Keratinocyte (primary cell): ENCODE data around the gene DCXR. TPM values are rescaled to one million over a fixed set of nuclear protein-coding genes. Genes with fewer than 3 reads are reported as not detected.

Experiments
- DNase-seq: peaks from one replicate; pipeline ENCODE4 v3.0.0-alpha.2; 2011; ENCODE audit warnings: low read depth, missing footprints, low spot score
- FAIRE-seq: peaks from 2 replicates; lab custom pipeline; 2011; peaks lifted over from hg19 to GRCh38; lab: Jason Lieb, UNC
- H2AFZ ChIP-seq: 2 replicates; pipeline ENCODE4 v1.6.0; 2012; ENCODE audit warnings: low read length, control low read depth, inconsistent platforms; ENCODE audit not compliant: control insufficient read depth
- H3K27ac ChIP-seq: 2 replicates; pipeline ENCODE4 v1.5.1; 2011; ENCODE audit warnings: low read length; ENCODE audit not compliant: control insufficient read depth, insufficient read depth
- H3K27me3 ChIP-seq: 3 replicates; pipeline ENCODE4 v1.6.0; 2011; ENCODE audit warnings: low read length; ENCODE audit not compliant: control insufficient read depth, insufficient read depth; ENCODE audit errors: extremely low read depth
- H3K36me3 ChIP-seq, 2 experiments: 2 replicates in 1 of 2; 3 replicates in 1 of 2; pipeline ENCODE4 v1.5.1; 2011; ENCODE audit warnings: low read length in 2 of 2, mild to moderate bottlenecking in 1 of 2; ENCODE audit not compliant: control insufficient read depth in 2 of 2, insufficient read depth in 2 of 2; ENCODE audit errors: extremely low read depth in 1 of 2
- H3K4me1 ChIP-seq: 3 replicates; pipeline ENCODE4 v1.5.1; 2011; ENCODE audit warnings: low read length; ENCODE audit not compliant: control insufficient read depth, insufficient read depth; ENCODE audit errors: extremely low read depth
- H3K4me2 ChIP-seq: 3 replicates; pipeline ENCODE4 v1.6.0; 2011; ENCODE audit warnings: low read depth, low read length; ENCODE audit not compliant: control insufficient read depth, insufficient read depth; ENCODE audit errors: extremely low read depth
- H3K4me3 ChIP-seq, 3 experiments: fragments of 200-600 bp in 1 of 3; sonication (generic) in 1 of 3; 2 replicates in 2 of 3; 3 replicates in 1 of 3; pipeline ENCODE4 v1.5.1; 2011 to 2016; ENCODE audit warnings: low read length in 3 of 3, mild to moderate bottlenecking in 3 of 3, control low read depth in 2 of 3, inconsistent platforms in 1 of 3, low read depth in 1 of 3, mixed read lengths in 1 of 3, mixed run types in 1 of 3, moderate library complexity in 1 of 3; ENCODE audit not compliant: control insufficient read depth in 2 of 3, insufficient read depth in 2 of 3; ENCODE audit errors: extremely low read depth in 1 of 3
- H3K79me2 ChIP-seq: 2 replicates; pipeline ENCODE4 v1.6.0; 2012; ENCODE audit warnings: low read length; ENCODE audit not compliant: control insufficient read depth, insufficient read depth
- H3K9ac ChIP-seq: 3 replicates; pipeline ENCODE4 v1.6.0; 2011; ENCODE audit warnings: low read length; ENCODE audit not compliant: control insufficient read depth, insufficient read depth; ENCODE audit errors: extremely low read depth
- H3K9me1 ChIP-seq: 3 replicates; pipeline ENCODE4 v1.6.0; 2011; ENCODE audit warnings: low read length; ENCODE audit not compliant: control insufficient read depth, insufficient read depth; ENCODE audit errors: extremely low read depth
- H3K9me3 ChIP-seq: 2 replicates; pipeline ENCODE4 v1.5.1; 2012; ENCODE audit warnings: low read depth, low read length; ENCODE audit not compliant: control insufficient read depth
- H4K20me1 ChIP-seq: 3 replicates; pipeline ENCODE4 v1.6.0; 2011; ENCODE audit warnings: low read length; ENCODE audit not compliant: control insufficient read depth, insufficient read depth; ENCODE audit errors: extremely low read depth
- CTCF ChIP-seq, 3 experiments: IDR thresholded peaks in 1 of 3; conservative IDR thresholded peaks in 1 of 3; optimal IDR thresholded peaks in 1 of 3; 2 replicates in 2 of 3; 3 replicates in 1 of 3; pipeline versions ENCODE3 to v1.5.1; 2011; ENCODE audit warnings: low read length in 3 of 3, mild to moderate bottlenecking in 3 of 3, moderate library complexity in 2 of 3, control low read depth in 1 of 3, inconsistent platforms in 1 of 3; ENCODE audit not compliant: insufficient read depth in 2 of 3; ENCODE audit errors: extremely low read depth in 1 of 3
- EZH2 ChIP-seq: IDR thresholded peaks from one replicate; pipeline ENCODE4 v1.6.1; 2012; ENCODE audit warnings: inconsistent platforms, mild to moderate bottlenecking, low read length, moderate library complexity
- dilution Hi-C: fragments of 300-500 bp; cut with MboI; formaldehyde crosslinking; loops from one replicate; pipeline ENCODE4 v1.7.0; 2020; ENCODE audit warnings: low sequenced_read_pairs; ENCODE audit not compliant: extremely low pct_ligation_motif_present
- polyA plus RNA-seq, 5 experiments: library from polyadenylated mRNA; depleted of rRNA in 3 of 5; stranded (reverse) in 3 of 5; stranded (forward) in 1 of 5; unstranded in 1 of 5; fragments of >200 nt; gene quantifications; 1 replicate in 1 of 5; 2 replicates in 3 of 5; 3 replicates in 1 of 5; pipeline versions ENCODE4 v1.2.1 to v1.2.3, GENCODE V29; 2011 to 2012; ENCODE audit warnings: missing spikeins in 2 of 5, low read depth in 1 of 5, low replicate concordance in 1 of 5

Gene DCXR
- polyA plus RNA-seq, 1 donor (not counting 4 experiments of a cell fraction or from before 2014, with no cell fraction given): 45.4 TPM

- peaks cover 24 to 30% of the 10 kb centered on the region in 2 experiments for H3K36me3 ChIP-seq
- no peak overlapping the region for H3K27ac ChIP-seq
- H3K4me3 ChIP-seq: no peak overlapping the region
- no peak overlapping the region for H2AFZ ChIP-seq
- no peaks in the 10 kb centered on the region for H3K79me2 ChIP-seq
- no peaks in the 10 kb centered on the region for H3K27me3 ChIP-seq
- H3K9ac ChIP-seq: no peak overlapping the region
- no peak for FAIRE-seq
- dilution Hi-C loops: no loop called here
- no peaks in the 10 kb centered on the region for H3K4me1 ChIP-seq
- TF ChIP-seq CTCF (optimal IDR thresholded peaks at IDR 0.05 in 1 of 3, IDR thresholded peaks at IDR 0.05 in 1 of 3, conservative IDR thresholded peaks at IDR 0.05 in 1 of 3; ENCODE audit: extremely low read depth in 1 of 3, insufficient read depth in 2 of 3, low read length in 3 of 3): no peak
- TF ChIP-seq EZH2: no peak
- peaks cover 10% of the 10 kb centered on the region for H4K20me1 ChIP-seq
- H3K9me3 ChIP-seq: no peaks in the 10 kb centered on the region
- H3K4me2 ChIP-seq: no peak overlapping the region
- no peaks in the 10 kb centered on the region for H3K9me1 ChIP-seq
- no peak for DNase-seq
Observed at GRCh38 chr17:82076785-82077591, 39.5 kb upstream of the DCXR start.

DNA sequence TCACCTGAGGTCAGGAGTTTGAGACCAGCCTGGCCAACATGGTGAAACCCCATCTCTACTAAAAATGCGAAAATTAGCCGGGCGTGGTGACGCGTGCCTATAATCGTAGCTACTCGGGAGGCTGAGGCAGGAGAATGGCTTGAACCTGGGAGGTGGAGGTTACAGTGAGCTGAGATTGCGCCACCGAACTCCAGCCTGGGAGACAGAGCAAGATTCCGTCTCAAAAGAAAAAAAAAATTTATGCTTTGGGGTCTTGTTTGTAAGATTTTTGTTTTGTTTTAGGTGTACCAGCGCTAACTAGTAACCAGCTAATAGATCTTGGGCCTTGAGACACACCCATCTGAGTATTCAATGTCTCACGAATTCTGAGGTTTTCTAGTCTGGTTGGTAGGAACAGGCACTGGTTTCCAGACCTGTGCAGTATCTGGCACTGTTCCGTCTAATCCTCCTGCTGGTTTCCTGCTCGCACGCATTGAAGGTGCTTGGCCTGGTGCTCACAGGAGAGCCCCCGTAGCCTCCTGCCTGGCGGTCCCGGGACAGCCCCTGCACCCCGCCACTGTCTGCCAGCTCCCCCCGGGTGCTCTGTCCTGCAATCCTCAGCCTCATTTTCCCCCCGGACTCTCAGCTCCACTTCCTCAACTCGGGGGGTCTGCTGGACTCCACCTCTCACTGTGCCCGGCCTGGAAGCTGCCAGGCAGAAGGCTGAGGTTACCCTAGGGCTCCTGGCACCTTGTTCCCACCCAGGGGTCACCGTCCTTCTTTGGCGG, 38.7 kb upstream of the DCXR start:
- Histone ChIP-seq H3K4me3 (no peak overlapping the region), H3K9me1 (no peaks in the 10 kb centered on the region), H3K36me3 (peaks cover 21 to 25% of the 10 kb centered on the region in 2 experiments), H3K27ac (no peak overlapping the region), H3K4me2 (no peak overlapping the region), H3K4me1 (no peaks in the 10 kb centered on the region), H3K9me3 (no peaks in the 10 kb centered on the region), H2AFZ (no peak overlapping the region), H3K27me3 (no peaks in the 10 kb centered on the region), H3K79me2 (no peaks in the 10 kb centered on the region), H3K9ac (no peak overlapping the region), H4K20me1 (peaks cover 7% of the 10 kb centered on the region)
- DNase-seq: no peak
- FAIRE-seq: no peak
- dilution Hi-C loops: no loop called here
- no peak for TF ChIP-seq EZH2
- no peak for TF ChIP-seq CTCF (optimal IDR thresholded peaks at IDR 0.05 in 1 of 3, IDR thresholded peaks at IDR 0.05 in 1 of 3, conservative IDR thresholded peaks at IDR 0.05 in 1 of 3; ENCODE audit: extremely low read depth in 1 of 3, insufficient read depth in 2 of 3, low read length in 3 of 3)
